ENCODE results near the gene ROCK2.

DNA sequence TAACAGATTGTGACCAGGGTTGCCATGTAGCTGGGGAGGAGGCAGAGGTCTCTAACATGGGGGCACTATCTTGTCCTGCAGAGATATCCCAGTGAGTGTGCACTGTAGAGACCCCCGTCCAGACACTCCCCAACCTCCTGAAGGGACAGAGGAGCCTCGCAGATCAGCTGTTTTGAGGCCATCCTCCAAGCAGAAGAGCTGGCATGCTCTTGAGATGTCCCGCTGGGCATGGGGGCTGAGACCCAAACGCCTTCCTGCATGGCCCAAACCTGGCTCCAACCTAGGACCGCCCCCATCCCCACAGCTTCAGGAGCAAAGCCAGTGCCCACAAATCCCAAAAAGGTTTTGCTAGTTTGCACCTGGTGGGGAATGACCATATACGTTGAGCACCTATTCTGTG is 191.8 kb downstream of the ROCK2 start:
- TF ChIP-seq, protein P1, sequence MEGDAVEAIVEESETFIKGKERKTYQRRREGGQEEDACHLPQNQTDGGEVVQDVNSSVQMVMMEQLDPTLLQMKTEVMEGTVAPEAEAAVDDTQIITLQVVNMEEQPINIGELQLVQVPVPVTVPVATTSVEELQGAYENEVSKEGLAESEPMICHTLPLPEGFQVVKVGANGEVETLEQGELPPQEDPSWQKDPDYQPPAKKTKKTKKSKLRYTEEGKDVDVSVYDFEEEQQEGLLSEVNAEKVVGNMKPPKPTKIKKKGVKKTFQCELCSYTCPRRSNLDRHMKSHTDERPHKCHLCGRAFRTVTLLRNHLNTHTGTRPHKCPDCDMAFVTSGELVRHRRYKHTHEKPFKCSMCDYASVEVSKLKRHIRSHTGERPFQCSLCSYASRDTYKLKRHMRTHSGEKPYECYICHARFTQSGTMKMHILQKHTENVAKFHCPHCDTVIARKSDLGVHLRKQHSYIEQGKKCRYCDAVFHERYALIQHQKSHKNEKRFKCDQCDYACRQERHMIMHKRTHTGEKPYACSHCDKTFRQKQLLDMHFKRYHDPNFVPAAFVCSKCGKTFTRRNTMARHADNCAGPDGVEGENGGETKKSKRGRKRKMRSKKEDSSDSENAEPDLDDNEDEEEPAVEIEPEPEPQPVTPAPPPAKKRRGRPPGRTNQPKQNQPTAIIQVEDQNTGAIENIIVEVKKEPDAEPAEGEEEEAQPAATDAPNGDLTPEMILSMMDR (optimal IDR thresholded peaks at IDR 0.05 in 1 of 3, IDR thresholded peaks at IDR 0.05 in 1 of 3, conservative IDR thresholded peaks at IDR 0.05 in 1 of 3; ENCODE audit: extremely low read depth in 1 of 3, insufficient read depth in 2 of 3, low read length in 3 of 3), result no peak
- no peak for TF ChIP-seq EZH2 (IDR thresholded peaks at IDR 0.05; ENCODE audit: low read length)
